A549 (cell line): ENCODE measurements around the gene EBI3. TPM values are rescaled to one million over a fixed set of nuclear protein-coding genes. Genes with fewer than 3 reads are reported as not detected.

Experiments
- ATAC-seq, 2 experiments: fragments of 200-7000 bp in 1 of 2; fragments of >200 bp in 1 of 2; cut with Nextera tagmentation in 1 of 2; cut with Tn5 transposase in 1 of 2; 3 replicates each; pipeline versions ENCODE4 v1.8.0 to v1.9.1; 2018 to 2020; ENCODE audit warnings: mild to moderate bottlenecking in 1 of 2, moderate library complexity in 1 of 2
- CTCF ChIA-PET: fragments of 300-600 bp; sonication (Branson Sonifier 250); formaldehyde crosslinking; extraction: SDS; loops from one replicate; lab custom pipeline; 2021; ENCODE audit warnings: antibody characterized with exemption, inconsistent platforms; lab: Yijun Ruan, JAX
- POLR2A ChIA-PET: fragments of 350-600 bp; formaldehyde crosslinking; extraction: SDS; loops from one replicate; lab custom pipeline; 2021; ENCODE audit warnings: antibody characterized with exemption, inconsistent platforms; lab: Yijun Ruan, JAX
- DNase-seq, 2 experiments: peaks; one replicate each; pipeline versions ENCODE4 v3.0.0 to v3.0.0-alpha.2; 2011 to 2016; ENCODE audit warnings: low read depth in 1 of 2, low spot score in 1 of 2
- FAIRE-seq: peaks from 2 replicates; lab custom pipeline; 2011; peaks lifted over from hg19 to GRCh38; lab: Jason Lieb, UNC
- H3K27ac ChIP-seq, 2 experiments: fragments of >200 bp; sonication (Bioruptor Twin); formaldehyde crosslinking; 3 replicates each; pipeline ENCODE4 v1.5.1; 2016 to 2017
- H3K4me1 ChIP-seq: fragments of >200 bp; sonication (Bioruptor Twin); formaldehyde crosslinking; 3 replicates; pipeline ENCODE4 v1.6.1; 2016
- H3K4me2 ChIP-seq: fragments of >200 bp; sonication (Bioruptor Twin); formaldehyde crosslinking; 3 replicates; pipeline ENCODE4 v1.6.1; 2016
- H3K4me3 ChIP-seq: fragments of >200 bp; sonication (Bioruptor Twin); formaldehyde crosslinking; 3 replicates; pipeline ENCODE4 v1.5.1; 2016
- H3K9me3 ChIP-seq: fragments of >200 bp; sonication (Bioruptor Twin); formaldehyde crosslinking; 3 replicates; pipeline ENCODE4 v1.6.1; 2016
- BHLHE40 ChIP-seq: IDR thresholded peaks from 2 replicates; pipeline ENCODE4 v1.6.1; 2012; ENCODE audit warnings: low read depth, low read length, inconsistent platforms
- CHD2 ChIP-seq: fragments of 150-350 bp; IDR thresholded peaks from 2 replicates; pipeline ENCODE4 v1.6.1; 2014; ENCODE audit warnings: low read length; ENCODE audit not compliant: partially characterized antibody
- CHD4 ChIP-seq: fragments of 200-600 bp; sonication (generic); IDR thresholded peaks from 2 replicates; pipeline ENCODE4 v1.6.1; 2016; ENCODE audit warnings: antibody characterized with exemption, mild to moderate bottlenecking, borderline replicate concordance
- EHF ChIP-seq: fragments of 250-450 bp; sonication (Bioruptor Pico); IDR thresholded peaks from 2 replicates; pipeline ENCODE4 v1.5.0; 2020; ENCODE audit warnings: mild to moderate bottlenecking
- FOXS1 ChIP-seq: fragments of 250-450 bp; sonication (Bioruptor Pico); IDR thresholded peaks from 2 replicates; pipeline ENCODE4 v1.5.0; 2020; ENCODE audit warnings: mild to moderate bottlenecking, moderate library complexity
- HDAC2 ChIP-seq: fragments of 200-600 bp; sonication (generic); IDR thresholded peaks from 2 replicates; pipeline ENCODE4 v1.6.1; 2016
- HOXA7 ChIP-seq: fragments of 250-450 bp; sonication (Bioruptor Pico); IDR thresholded peaks from 2 replicates; pipeline ENCODE4 v1.5.0; 2020; ENCODE audit warnings: mild to moderate bottlenecking, moderate library complexity
- HOXB13 ChIP-seq: fragments of 250-450 bp; sonication (Bioruptor Pico); IDR thresholded peaks from 2 replicates; pipeline ENCODE4 v1.5.0; 2020; ENCODE audit warnings: low read depth, mild to moderate bottlenecking, moderate library complexity
- KDM5A ChIP-seq: fragments of 200-600 bp; sonication (generic); IDR thresholded peaks from 2 replicates; pipeline ENCODE4 v1.6.1; 2016; ENCODE audit warnings: antibody characterized with exemption, mild to moderate bottlenecking
- MAZ ChIP-seq: fragments of 150-350 bp; IDR thresholded peaks from 2 replicates; pipeline ENCODE4 v1.6.1; 2014; ENCODE audit warnings: antibody characterized with exemption, low read depth, low read length, borderline replicate concordance
- MYC ChIP-seq: IDR thresholded peaks from 2 replicates; pipeline ENCODE4 v1.6.1; 2012; ENCODE audit warnings: mild to moderate bottlenecking, inconsistent platforms, low read length, improper control_type of control experiment, borderline replicate concordance
- NFE2L2 ChIP-seq: fragments of 150-350 bp; conservative IDR thresholded peaks from 2 replicates; pipeline ENCODE4 v1.6.1; 2014; ENCODE audit warnings: low read length
- NPAS2 ChIP-seq: fragments of 250-450 bp; sonication (Bioruptor Pico); IDR thresholded peaks from 2 replicates; pipeline ENCODE4 v1.8.0; 2022; ENCODE audit warnings: mild to moderate bottlenecking, moderate library complexity, borderline replicate concordance
- NR3C1 ChIP-seq: fragments of >200 bp; sonication (Bioruptor Twin); formaldehyde crosslinking; IDR thresholded peaks from 3 replicates; pipeline ENCODE4 v1.6.1; 2017
- RAD21 ChIP-seq, 2 experiments: fragments of >200 bp in 1 of 2; sonication (Bioruptor Twin) in 1 of 2; formaldehyde crosslinking in 1 of 2; IDR thresholded peaks in 1 of 2; conservative IDR thresholded peaks in 1 of 2; 2 replicates in 1 of 2; 3 replicates in 1 of 2; pipeline ENCODE4 v1.6.1; 2012 to 2018; ENCODE audit warnings: inconsistent platforms in 1 of 2
- SREBF2 ChIP-seq: fragments of 450-650 bp; IDR thresholded peaks from 2 replicates; pipeline ENCODE4 v1.6.1; 2014; ENCODE audit warnings: mild to moderate bottlenecking, moderate library complexity
- TFCP2L1 ChIP-seq: fragments of 250-450 bp; sonication (Bioruptor Pico); IDR thresholded peaks from 2 replicates; pipeline ENCODE4 v1.5.0; 2021; ENCODE audit warnings: mild to moderate bottlenecking
- ZNF302 ChIP-seq: fragments of 250-450 bp; sonication (Bioruptor Pico); IDR thresholded peaks from 2 replicates; pipeline ENCODE4 v1.9.0; 2021; ENCODE audit warnings: inconsistent platforms, mild to moderate bottlenecking, moderate library complexity
- WGBS: methylation state at CpG from one replicate; pipeline ENCODE4 v1.1.6; 2017; ENCODE audit errors: missing lambda C conversion rate; 5-methylcytosine and 5-hydroxymethylcytosine counted together
- polyA plus RNA-seq, 4 experiments: library from polyadenylated mRNA; depleted of rRNA in 3 of 4; stranded (reverse); fragments of >200 nt; fragmentation: RNase III in 1 of 4; extraction: RNeasy Plus Mini Kit Qiagen cat#74134 plus additional on column Dnase treatment in 1 of 4; gene quantifications; 2 replicates in 3 of 4; 3 replicates in 1 of 4; pipeline ENCODE4 v1.2.3, GENCODE V29; 2011 to 2017
- TF ChIP-seq, protein P1 (sequence below): IDR thresholded peaks from 2 replicates; pipeline ENCODE4 v1.6.1; 2012
- TF ChIP-seq, protein P2 (sequence below): fragments of 150-350 bp; IDR thresholded peaks from 2 replicates; pipeline ENCODE4 v1.6.1; 2014; ENCODE audit warnings: low read depth, mild to moderate bottlenecking, low read length
- TF ChIP-seq, protein P3 (sequence below): fragments of 250-450 bp; sonication (Bioruptor Pico); IDR thresholded peaks from 2 replicates; pipeline ENCODE4 v1.5.0; 2021; ENCODE audit warnings: mild to moderate bottlenecking, moderate library complexity, borderline replicate concordance
- TF ChIP-seq, protein P4 (sequence below): fragments of 450-650 bp; IDR thresholded peaks from 2 replicates; pipeline ENCODE4 v1.6.1; 2014; ENCODE audit warnings: antibody characterized with exemption
- TF ChIP-seq, protein P5 (sequence below): fragments of 200-600 bp; sonication (generic); IDR thresholded peaks from 2 replicates; pipeline ENCODE4 v1.6.1; 2016; ENCODE audit warnings: antibody characterized with exemption, mild to moderate bottlenecking, moderate library complexity

The EBI3 gene
- polyA plus RNA-seq, 2 of the 4 experiments (the other 2 are of a cell fraction): 1.1 to 3.6 TPM

DNA sequence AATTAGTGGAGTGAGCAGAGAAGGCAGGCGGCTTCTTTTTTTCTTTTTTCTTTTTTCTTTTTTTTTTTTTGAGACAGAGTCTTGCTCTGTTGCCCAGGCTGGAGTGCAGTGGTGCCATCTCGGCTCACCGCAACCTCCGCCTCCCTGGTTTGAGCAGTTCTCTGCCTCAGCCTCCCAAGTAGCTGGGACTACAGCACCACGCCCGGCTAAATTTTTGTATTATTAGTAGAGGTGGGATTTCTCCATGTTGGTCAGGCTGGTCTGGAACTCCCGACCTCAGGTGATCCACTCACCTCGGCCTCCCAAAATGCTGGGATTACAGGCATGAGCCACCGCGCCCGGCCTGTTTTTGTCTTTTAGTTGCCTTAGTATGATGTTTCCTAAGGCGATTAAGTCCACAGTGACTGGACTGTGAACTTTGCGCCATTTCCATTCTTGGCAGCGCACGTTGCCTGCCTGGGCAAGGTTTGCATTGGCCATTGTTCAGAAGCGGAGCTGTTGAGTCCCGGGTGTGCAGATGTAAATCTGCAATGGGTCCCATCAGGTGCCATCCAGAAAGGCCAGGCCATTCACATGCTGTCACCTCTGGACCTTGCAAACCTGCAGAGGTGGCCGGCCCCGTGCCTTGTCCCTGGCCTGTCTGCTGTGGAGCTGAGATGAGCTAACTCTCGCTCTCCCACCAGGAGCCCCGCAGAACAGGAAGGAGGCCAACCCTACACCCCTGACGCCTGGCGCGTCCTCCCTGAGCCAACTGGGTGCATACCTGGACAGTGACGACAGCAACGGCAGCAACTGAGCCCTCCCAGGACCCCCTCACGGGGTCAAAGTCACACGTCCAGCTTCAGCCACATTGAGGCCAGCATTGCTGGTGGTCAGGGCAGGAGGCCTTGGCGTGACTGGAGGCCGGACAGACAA is 38.8 kb downstream of the EBI3 start:
- Histone ChIP-seq H3K4me2 (no peak overlapping the region), H3K27ac (no peak overlapping the region), H3K9me3 (no peaks in the 10 kb centered on the region), H3K4me3 (no peak overlapping the region), H3K4me1 (no peaks in the 10 kb centered on the region)
- FAIRE-seq: no peak
- ChIA-PET CTCF (interaction anchor here (0.6 to 5.5 kb wide), 24 partner anchors 8 to 257 kb away, joined by 3 to 47 read pairs (median 5); partner anchors contain the start of genes SH3GL1 and YJU2), POLR2A (no interaction called here)
- 83% methylated on average over 18 of the region's 30 CpGs for WGBS
- 0 out of 6 replicates have a peak, but pooled peaks of 1 of the 2 experiments have one; percentile 26 for ATAC-seq
- DNase-seq: no peak
- TF ChIP-seq NR3C1 (no peak), RAD21 (conservative IDR thresholded peaks at IDR 0.05 in 1 of 2, IDR thresholded peaks at IDR 0.05 in 1 of 2) (0 out of 5 replicates have a peak, but pooled peaks of 1 of the 2 experiments have one; percentile 7)
- TF ChIP-seq, protein P1, sequence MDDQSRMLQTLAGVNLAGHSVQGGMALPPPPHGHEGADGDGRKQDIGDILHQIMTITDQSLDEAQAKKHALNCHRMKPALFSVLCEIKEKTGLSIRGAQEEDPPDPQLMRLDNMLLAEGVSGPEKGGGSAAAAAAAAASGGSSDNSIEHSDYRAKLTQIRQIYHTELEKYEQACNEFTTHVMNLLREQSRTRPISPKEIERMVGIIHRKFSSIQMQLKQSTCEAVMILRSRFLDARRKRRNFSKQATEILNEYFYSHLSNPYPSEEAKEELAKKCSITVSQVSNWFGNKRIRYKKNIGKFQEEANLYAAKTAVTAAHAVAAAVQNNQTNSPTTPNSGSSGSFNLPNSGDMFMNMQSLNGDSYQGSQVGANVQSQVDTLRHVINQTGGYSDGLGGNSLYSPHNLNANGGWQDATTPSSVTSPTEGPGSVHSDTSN: no peak

DNA sequence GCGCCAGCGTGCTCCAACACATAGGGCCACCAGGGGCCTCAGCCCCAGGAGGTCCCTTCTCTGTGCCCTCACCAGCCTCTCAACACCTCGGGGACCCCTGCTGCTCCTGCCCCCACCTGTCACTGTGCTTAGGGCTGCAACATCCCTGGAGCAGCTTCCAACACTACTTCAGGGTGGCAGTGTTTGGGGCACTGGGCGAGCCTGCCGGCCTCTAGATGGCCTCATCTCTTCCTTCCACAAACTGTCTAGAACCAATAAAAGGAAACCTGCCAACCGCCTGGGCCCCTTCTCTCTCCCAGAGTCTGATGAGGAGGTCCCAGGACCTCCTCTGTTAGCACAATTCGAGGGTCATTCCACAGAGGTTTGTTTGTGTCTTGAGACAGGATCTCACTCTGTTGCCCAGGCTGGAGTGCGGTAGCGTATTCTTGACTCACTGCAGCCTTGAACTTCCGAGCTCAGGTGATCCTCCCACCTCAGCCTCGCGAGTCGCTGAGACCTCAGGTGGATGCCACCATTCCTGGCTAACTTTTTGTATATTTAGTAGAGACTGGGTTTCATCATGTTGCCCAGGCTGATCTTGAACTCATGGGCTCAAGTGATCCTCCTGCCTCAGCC is 39.6 kb downstream of the EBI3 start:
- Histone ChIP-seq H3K9me3 (no peaks in the 10 kb centered on the region), H3K27ac (no peak overlapping the region), H3K4me3 (no peak overlapping the region), H3K4me2 (no peak overlapping the region), H3K4me1 (no peaks in the 10 kb centered on the region)
- FAIRE-seq: no peak
- CTCF ChIA-PET: interaction anchor here (0.7 to 5.5 kb wide), 9 partner anchors 8 to 180 kb away, joined by 3 to 47 read pairs (median 5); partner anchors contain the start of gene YJU2
- WGBS: 79% methylated on average over 10 of the region's 13 CpGs
- no peak for DNase-seq
- POLR2A ChIA-PET: no interaction called here
- ATAC-seq: 0 out of 6 replicates have a peak, but pooled peaks of 1 of the 2 experiments have one; percentile 15
- TF ChIP-seq, protein P2, sequence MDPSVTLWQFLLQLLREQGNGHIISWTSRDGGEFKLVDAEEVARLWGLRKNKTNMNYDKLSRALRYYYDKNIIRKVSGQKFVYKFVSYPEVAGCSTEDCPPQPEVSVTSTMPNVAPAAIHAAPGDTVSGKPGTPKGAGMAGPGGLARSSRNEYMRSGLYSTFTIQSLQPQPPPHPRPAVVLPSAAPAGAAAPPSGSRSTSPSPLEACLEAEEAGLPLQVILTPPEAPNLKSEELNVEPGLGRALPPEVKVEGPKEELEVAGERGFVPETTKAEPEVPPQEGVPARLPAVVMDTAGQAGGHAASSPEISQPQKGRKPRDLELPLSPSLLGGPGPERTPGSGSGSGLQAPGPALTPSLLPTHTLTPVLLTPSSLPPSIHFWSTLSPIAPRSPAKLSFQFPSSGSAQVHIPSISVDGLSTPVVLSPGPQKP: no peak
- TF ChIP-seq HOXB13 (CRISPR knock-in tag): no peak
- TF ChIP-seq, protein P3, sequence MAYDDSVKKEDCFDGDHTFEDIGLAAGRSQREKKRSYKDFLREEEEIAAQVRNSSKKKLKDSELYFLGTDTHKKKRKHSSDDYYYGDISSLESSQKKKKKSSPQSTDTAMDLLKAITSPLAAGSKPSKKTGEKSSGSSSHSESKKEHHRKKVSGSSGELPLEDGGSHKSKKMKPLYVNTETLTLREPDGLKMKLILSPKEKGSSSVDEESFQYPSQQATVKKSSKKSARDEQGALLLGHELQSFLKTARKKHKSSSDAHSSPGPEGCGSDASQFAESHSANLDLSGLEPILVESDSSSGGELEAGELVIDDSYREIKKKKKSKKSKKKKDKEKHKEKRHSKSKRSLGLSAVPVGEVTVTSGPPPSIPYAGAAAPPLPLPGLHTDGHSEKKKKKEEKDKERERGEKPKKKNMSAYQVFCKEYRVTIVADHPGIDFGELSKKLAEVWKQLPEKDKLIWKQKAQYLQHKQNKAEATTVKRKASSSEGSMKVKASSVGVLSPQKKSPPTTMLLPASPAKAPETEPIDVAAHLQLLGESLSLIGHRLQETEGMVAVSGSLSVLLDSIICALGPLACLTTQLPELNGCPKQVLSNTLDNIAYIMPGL (CRISPR knock-in tag): no peak
- no peak for TF ChIP-seq BHLHE40
- no peak for TF ChIP-seq SREBF2
- no peak for TF ChIP-seq CHD4
- no peak for TF ChIP-seq NFE2L2
- TF ChIP-seq FOXS1 (CRISPR knock-in tag): no peak
- TF ChIP-seq ZNF302 (CRISPR knock-in tag): no peak
- TF ChIP-seq, protein P4, sequence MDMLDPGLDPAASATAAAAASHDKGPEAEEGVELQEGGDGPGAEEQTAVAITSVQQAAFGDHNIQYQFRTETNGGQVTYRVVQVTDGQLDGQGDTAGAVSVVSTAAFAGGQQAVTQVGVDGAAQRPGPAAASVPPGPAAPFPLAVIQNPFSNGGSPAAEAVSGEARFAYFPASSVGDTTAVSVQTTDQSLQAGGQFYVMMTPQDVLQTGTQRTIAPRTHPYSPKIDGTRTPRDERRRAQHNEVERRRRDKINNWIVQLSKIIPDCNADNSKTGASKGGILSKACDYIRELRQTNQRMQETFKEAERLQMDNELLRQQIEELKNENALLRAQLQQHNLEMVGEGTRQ: no peak
- no peak for TF ChIP-seq CHD2
- TF ChIP-seq MAZ: no peak
- no peak for TF ChIP-seq HDAC2
- TF ChIP-seq KDM5A: no peak
- no peak for TF ChIP-seq HOXA7 (CRISPR knock-in tag)
- TF ChIP-seq TFCP2L1 (CRISPR knock-in tag): no peak
- TF ChIP-seq, protein P5, sequence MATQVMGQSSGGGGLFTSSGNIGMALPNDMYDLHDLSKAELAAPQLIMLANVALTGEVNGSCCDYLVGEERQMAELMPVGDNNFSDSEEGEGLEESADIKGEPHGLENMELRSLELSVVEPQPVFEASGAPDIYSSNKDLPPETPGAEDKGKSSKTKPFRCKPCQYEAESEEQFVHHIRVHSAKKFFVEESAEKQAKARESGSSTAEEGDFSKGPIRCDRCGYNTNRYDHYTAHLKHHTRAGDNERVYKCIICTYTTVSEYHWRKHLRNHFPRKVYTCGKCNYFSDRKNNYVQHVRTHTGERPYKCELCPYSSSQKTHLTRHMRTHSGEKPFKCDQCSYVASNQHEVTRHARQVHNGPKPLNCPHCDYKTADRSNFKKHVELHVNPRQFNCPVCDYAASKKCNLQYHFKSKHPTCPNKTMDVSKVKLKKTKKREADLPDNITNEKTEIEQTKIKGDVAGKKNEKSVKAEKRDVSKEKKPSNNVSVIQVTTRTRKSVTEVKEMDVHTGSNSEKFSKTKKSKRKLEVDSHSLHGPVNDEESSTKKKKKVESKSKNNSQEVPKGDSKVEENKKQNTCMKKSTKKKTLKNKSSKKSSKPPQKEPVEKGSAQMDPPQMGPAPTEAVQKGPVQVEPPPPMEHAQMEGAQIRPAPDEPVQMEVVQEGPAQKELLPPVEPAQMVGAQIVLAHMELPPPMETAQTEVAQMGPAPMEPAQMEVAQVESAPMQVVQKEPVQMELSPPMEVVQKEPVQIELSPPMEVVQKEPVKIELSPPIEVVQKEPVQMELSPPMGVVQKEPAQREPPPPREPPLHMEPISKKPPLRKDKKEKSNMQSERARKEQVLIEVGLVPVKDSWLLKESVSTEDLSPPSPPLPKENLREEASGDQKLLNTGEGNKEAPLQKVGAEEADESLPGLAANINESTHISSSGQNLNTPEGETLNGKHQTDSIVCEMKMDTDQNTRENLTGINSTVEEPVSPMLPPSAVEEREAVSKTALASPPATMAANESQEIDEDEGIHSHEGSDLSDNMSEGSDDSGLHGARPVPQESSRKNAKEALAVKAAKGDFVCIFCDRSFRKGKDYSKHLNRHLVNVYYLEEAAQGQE: no peak
- no peak for TF ChIP-seq NPAS2 (CRISPR knock-in tag)
- TF ChIP-seq MYC: no peak
- TF ChIP-seq EHF (CRISPR knock-in tag): no peak
